Activated CD8-positive, alpha-beta memory T cell treated with anti-CD3 and anti-CD28 coated beads, Interleukin-2, amount 50 U/mL, for 24 hours (primary cell): ENCODE data around the gene NSG2.
"Not testable (repeated sequence)": the region's sequence is repeated elsewhere in the genome, so short reads cannot be mapped to it uniquely, and the experiment has no call there.

ENCODE experiments used
- DNase-seq: peaks from one replicate; pipeline ENCODE4 v3.0.0-alpha.2; 2020; ENCODE audit errors: extremely low read depth

Gene NSG2

GRCh38 chr5:174101195-174101730 lies 55.8 kb downstream of the NSG2 start:
- no peak for DNase-seq

GRCh38 chr5:174102574-174102973 lies 57.1 kb downstream of the NSG2 start:
- DNase-seq, result not testable (repeated sequence)

- no peak for DNase-seq
These were observed 61.6 kb downstream of the NSG2 start for GRCh38 chr5:174106997-174107655.

- DNase-seq, result no peak
These were observed 63.2 kb downstream of the NSG2 start for GRCh38 chr5:174108745-174109144.

- DNase-seq, result no peak
These were observed 64.3 kb downstream of the NSG2 start for GRCh38 chr5:174109698-174110260.

- no peak for DNase-seq
These were observed 64.8 kb downstream of the NSG2 start for GRCh38 chr5:174110310-174110709.

- DNase-seq, result no peak
These were observed 65.9 kb downstream of the NSG2 start for GRCh38 chr5:174111287-174111973.

- DNase-seq, result no peak
These were observed 69.7 kb downstream of the NSG2 start for GRCh38 chr5:174115226-174115625.

GRCh38 chr5:174118823-174119467 lies 73.4 kb downstream of the NSG2 start:
- DNase-seq, result no peak

- DNase-seq, result no peak
These were observed 74.0 kb downstream of the NSG2 start for GRCh38 chr5:174119468-174119881.

- no peak for DNase-seq
These were observed 75.0 kb downstream of the NSG2 start for GRCh38 chr5:174120401-174121005.

GRCh38 chr5:174134545-174134944 lies 89.0 kb downstream of the NSG2 start:
- DNase-seq, result no peak

- DNase-seq, result no peak
These were observed 94.1 kb downstream of the NSG2 start for GRCh38 chr5:174139623-174140022.

GRCh38 chr5:174140452-174141020 lies 95.0 kb downstream of the NSG2 start:
- DNase-seq, result no peak

GRCh38 chr5:174141398-174141797 lies 95.9 kb downstream of the NSG2 start:
- DNase-seq, result no peak

GRCh38 chr5:174145091-174145490 lies 99.6 kb downstream of the NSG2 start:
- DNase-seq, result no peak

GRCh38 chr5:174145821-174146220 lies 100.3 kb downstream of the NSG2 start:
- no peak for DNase-seq

- no peak for DNase-seq
These were observed 101.0 kb downstream of the NSG2 start for GRCh38 chr5:174146556-174146955.

GRCh38 chr5:174147012-174147411 lies 101.5 kb downstream of the NSG2 start:
- DNase-seq, result not testable (repeated sequence)

GRCh38 chr5:174147551-174147950 lies 102.0 kb downstream of the NSG2 start:
- no peak for DNase-seq

GRCh38 chr5:174148721-174149120 lies 103.2 kb downstream of the NSG2 start:
- no peak for DNase-seq

- no peak for DNase-seq
These were observed 103.9 kb downstream of the NSG2 start for GRCh38 chr5:174149426-174149825.
